Heart left ventricle (tissue), 13 donors: ENCODE data around the gene ASTN2.

Experiments
- CTCF ChIP-seq, 12 donors: fragments of 200-600 bp; sonication (generic) in 4 of 12; IDR thresholded peaks; one replicate each; pipeline versions ENCODE4 v1.5.0 to v1.8.0; 2018 to 2022; ENCODE audit warnings: antibody characterized with exemption in 12 of 12, mild to moderate bottlenecking in 5 of 12
- POLR2A ChIP-seq, 2 donors: fragments of 450-650 bp; IDR thresholded peaks; one replicate each; pipeline ENCODE4 v1.6.1; 2017; ENCODE audit warnings: antibody characterized with exemption in 2 of 2, mild to moderate bottlenecking in 2 of 2, moderate library complexity in 2 of 2
- donor health status: ischemic (EF 13 %, LVEDD 7.1; RV severe dilation, severe dysfunction).
- donor health status: DM: no; HTN: yes; CAD: no.
- donor health status: DM: no; HTN: no; CAD: no.
- donor health status: ischemic (EF 25% LVEDD 6.9; RV normal size, moderate dysfunction).
- donor health status: ischemic (EF 25% LVEDD 5.7; RV mildly dilated, moderate dysfunction).
- donor health status: ischemic (EF 35%, LVEDD 5.7; RV mildly dilated, moderate dysfunction).
- donor health status: nonischemic (EF 11% LVEDD 7.7; RV severe dilation, severe dysfunction).
- donor health status: DM: yes; HTN: yes; CAD: no.
- donor health status: PGD.
- donor health status: ischemic (EF 29% LVEDD 5.4; RV normal size, mild dysfunction).
- donor health status: nonischemic (EF 23%, LVEDD 6.1; RV moderate dilation, normal function).

- TF ChIP-seq POLR2A (IDR thresholded peaks at IDR 0.05) (no peak), CTCF (IDR thresholded peaks at IDR 0.05) (no peak)
Observed at GRCh38 chr9:116566677-116567488, 848.0 kb downstream of the ASTN2 start.
